Stimulated activated CD4-positive, alpha-beta T cell treated with anti-CD3 and anti-CD28 coated beads, Interleukin-2, amount 100 ng/mL, for 48 hours (primary cell): ENCODE results near the gene PRMT7.

Experiments used
- DNase-seq, 2 donors: peaks; one replicate each; pipeline ENCODE4 v3.0.0-alpha.2; 2020

PRMT7 gene

GRCh38 chr16:68367030-68367429 lies 56.2 kb downstream of the PRMT7 start:
- DNase-seq, result peak; percentile 45 to 49

- DNase-seq, result no peak
Measured at GRCh38 chr16:68367440-68367839, 56.6 kb downstream of the PRMT7 start.

- DNase-seq, result no peak
Measured at GRCh38 chr16:68367891-68368290, 57.1 kb downstream of the PRMT7 start.

GRCh38 chr16:68368301-68368888 lies 57.6 kb downstream of the PRMT7 start:
- DNase-seq, result no peak

GRCh38 chr16:68369168-68369567 lies 58.3 kb downstream of the PRMT7 start:
- no peak for DNase-seq

GRCh38 chr16:68369697-68370580 lies 59.1 kb downstream of the PRMT7 start:
- DNase-seq, result peak; percentile 20 to 26

GRCh38 chr16:68370581-68371275 lies 59.9 kb downstream of the PRMT7 start:
- DNase-seq, result no peak

- DNase-seq, result no peak
Measured at GRCh38 chr16:68371276-68371651, 60.4 kb downstream of the PRMT7 start.

GRCh38 chr16:68371706-68372380 lies 61.0 kb downstream of the PRMT7 start:
- no peak for DNase-seq

GRCh38 chr16:68372381-68372720 lies 61.5 kb downstream of the PRMT7 start:
- DNase-seq, result no peak

GRCh38 chr16:68372806-68373205 lies 62.0 kb downstream of the PRMT7 start:
- DNase-seq, result no peak

- DNase-seq, result no peak
Measured at GRCh38 chr16:68373528-68374245, 62.9 kb downstream of the PRMT7 start.

- no peak for DNase-seq
Measured at GRCh38 chr16:68374246-68374805, 63.5 kb downstream of the PRMT7 start.

- no peak for DNase-seq
Measured at GRCh38 chr16:68374961-68375660, 64.3 kb downstream of the PRMT7 start.

- DNase-seq, result no peak
Measured at GRCh38 chr16:68375801-68376536, 65.2 kb downstream of the PRMT7 start.

GRCh38 chr16:68376590-68376989 lies 65.8 kb downstream of the PRMT7 start:
- DNase-seq, result no peak

- no peak for DNase-seq
Measured at GRCh38 chr16:68377221-68377620, 66.4 kb downstream of the PRMT7 start.

GRCh38 chr16:68377667-68378393 lies 67.0 kb downstream of the PRMT7 start:
- DNase-seq, result no peak

- no peak for DNase-seq
Measured at GRCh38 chr16:68378436-68379415, 67.9 kb downstream of the PRMT7 start.
